Neuronal stem cell (in vitro differentiated cells): ENCODE data around the gene DBT.
"Not testable (repeated sequence)": the region's sequence is repeated elsewhere in the genome, so short reads cannot be mapped to it uniquely, and the experiment has no call there.

Experiments used
- DNase-seq: peaks from one replicate; pipeline ENCODE4 v3.0.0-alpha.2; 2013; ENCODE audit warnings: low spot score
- H2AFZ ChIP-seq: one replicate; pipeline ENCODE4 v1.6.1; 2013; ENCODE audit warnings: mild to moderate bottlenecking, low read length, inconsistent platforms
- H2AK5ac ChIP-seq: 2 replicates; pipeline ENCODE4 v1.6.1; 2013; ENCODE audit warnings: low read depth, mild to moderate bottlenecking, inconsistent platforms, low read length, moderate library complexity, mixed read lengths
- H2BK120ac ChIP-seq: 2 replicates; pipeline ENCODE4 v1.6.1; 2013; ENCODE audit warnings: low read depth, mild to moderate bottlenecking, inconsistent platforms, low read length, moderate library complexity, mixed read lengths
- H2BK12ac ChIP-seq: one replicate; pipeline ENCODE4 v1.6.1; 2013; ENCODE audit warnings: low read length, inconsistent platforms
- H2BK15ac ChIP-seq: 2 replicates; pipeline ENCODE4 v1.6.1; 2013; ENCODE audit warnings: mild to moderate bottlenecking, low read length, inconsistent platforms, mixed read lengths
- H2BK5ac ChIP-seq: one replicate; pipeline ENCODE4 v1.6.1; 2013; ENCODE audit warnings: inconsistent platforms, mild to moderate bottlenecking, low read length, moderate library complexity
- H3K14ac ChIP-seq: one replicate; pipeline ENCODE4 v1.6.1; 2013; ENCODE audit warnings: low read length, inconsistent platforms
- H3K18ac ChIP-seq: 2 replicates; pipeline ENCODE4 v1.6.1; 2013; ENCODE audit warnings: low read length, inconsistent platforms
- H3K23ac ChIP-seq: 2 replicates; pipeline ENCODE4 v1.6.1; 2013; ENCODE audit warnings: low read depth, mild to moderate bottlenecking, mixed read lengths, low read length, inconsistent platforms; ENCODE audit not compliant: poor library complexity
- H3K27ac ChIP-seq: replicated peaks from 3 replicates; pipeline ENCODE4 v1.5.1; 2013; ENCODE audit warnings: low read length, inconsistent platforms
- H3K27me3 ChIP-seq, 3 experiments: 2 replicates each; pipeline ENCODE4 v1.6.1; 2013; ENCODE audit warnings: low read length in 3 of 3, mild to moderate bottlenecking in 2 of 3, inconsistent platforms in 1 of 3, low read depth in 1 of 3, mixed read lengths in 1 of 3, moderate library complexity in 1 of 3; ENCODE audit not compliant: control insufficient read depth in 3 of 3, insufficient read depth in 3 of 3
- H3K36me3 ChIP-seq, 2 donors: replicated peaks in 1 of 2; 2 replicates each; pipeline ENCODE4 v1.6.1; 2013; ENCODE audit warnings: low read length in 2 of 2; ENCODE audit not compliant: control insufficient read depth in 2 of 2, insufficient read depth in 2 of 2
- H3K4ac ChIP-seq: 2 replicates; pipeline ENCODE4 v1.6.1; 2013; ENCODE audit warnings: inconsistent platforms, mild to moderate bottlenecking, low read length, moderate library complexity
- H3K4me1 ChIP-seq, 2 donors: 1 replicate in 1 of 2; 2 replicates in 1 of 2; pipeline ENCODE4 v1.6.1; 2013; ENCODE audit warnings: low read length in 2 of 2, low read depth in 1 of 2; ENCODE audit not compliant: control insufficient read depth in 2 of 2, insufficient read depth in 1 of 2
- H3K4me2 ChIP-seq: one replicate; pipeline ENCODE4 v1.6.1; 2013; ENCODE audit warnings: mild to moderate bottlenecking, low read length, inconsistent platforms; ENCODE audit not compliant: insufficient read depth, poor library complexity, severe bottlenecking
- H3K4me3 ChIP-seq, 2 donors: 2 replicates each; pipeline ENCODE4 v1.5.1; 2013; ENCODE audit warnings: low read length in 2 of 2, mild to moderate bottlenecking in 2 of 2, inconsistent platforms in 1 of 2, moderate library complexity in 1 of 2
- H3K79me1 ChIP-seq: one replicate; pipeline ENCODE4 v1.6.1; 2013; ENCODE audit warnings: low read depth, mild to moderate bottlenecking, inconsistent platforms, low read length, moderate library complexity
- H3K9ac ChIP-seq: one replicate; pipeline ENCODE4 v1.6.1; 2013; ENCODE audit warnings: mild to moderate bottlenecking, low read depth, low read length, inconsistent platforms; ENCODE audit not compliant: poor library complexity
- H3K9me3 ChIP-seq, 2 donors: replicated peaks in 1 of 2; 2 replicates each; pipeline versions ENCODE3 to v1.6.1; 2013; ENCODE audit warnings: low read length in 2 of 2, mild to moderate bottlenecking in 2 of 2, inconsistent platforms in 1 of 2, low read depth in 1 of 2, mixed read lengths in 1 of 2, moderate library complexity in 1 of 2; ENCODE audit not compliant: control insufficient read depth in 2 of 2, insufficient read depth in 1 of 2
- H4K8ac ChIP-seq: one replicate; pipeline ENCODE4 v1.6.1; 2013; ENCODE audit warnings: low read depth, mild to moderate bottlenecking, inconsistent platforms, low read length, moderate library complexity
- H4K91ac ChIP-seq: one replicate; pipeline ENCODE4 v1.6.1; 2013; ENCODE audit warnings: low read length, low read depth, mild to moderate bottlenecking, inconsistent platforms; ENCODE audit not compliant: poor library complexity
- WGBS, 2 donors: extraction: QIAGEN DNeasy Blood & Tissue Kit; methylation state at CpG; one replicate each; pipeline ENCODE4 v1.1.7; 2013; ENCODE audit warnings: missing lambda C conversion rate in 2 of 2, mixed read lengths in 1 of 2; ENCODE audit not compliant: insufficient read length in 2 of 2, insufficient replicate concordance in 1 of 2; ENCODE audit errors: extremely low coverage in 2 of 2; 5-methylcytosine and 5-hydroxymethylcytosine counted together

DBT gene

GRCh38 chr1:100237091-100237490 lies 12.5 kb downstream of the DBT start:
- H3K27me3 ChIP-seq = no peaks in the 10 kb centered on the region
- no peak overlapping the region for H4K8ac ChIP-seq
- H2AK5ac ChIP-seq = no peak overlapping the region
- no peak overlapping the region for H3K4me3 ChIP-seq
- no peaks in the 10 kb centered on the region for H3K4me1 ChIP-seq
- no peak for DNase-seq
- H3K23ac ChIP-seq = no peak overlapping the region
- no peak overlapping the region for H3K4me2 ChIP-seq
- H3K9ac ChIP-seq = no peak overlapping the region
- H2BK15ac ChIP-seq = no peak overlapping the region
- H3K79me1 ChIP-seq = peaks cover 4% of the 10 kb centered on the region
- H3K4ac ChIP-seq = no peak overlapping the region
- no peak overlapping the region for H2AFZ ChIP-seq
- H3K18ac ChIP-seq = no peak overlapping the region
- no peak overlapping the region for H4K91ac ChIP-seq
- no peak overlapping the region for H2BK120ac ChIP-seq
- no CpG with 5 or more reads among the region's 3 CpGs for WGBS, 2 donors
- H3K9me3 ChIP-seq = no peaks in the 10 kb centered on the region
- H2BK5ac ChIP-seq = no peak overlapping the region
- H2BK12ac ChIP-seq = no peak overlapping the region
- no peak overlapping the region for H3K27ac ChIP-seq
- H3K14ac ChIP-seq = no peak overlapping the region
- peaks cover 6 to 79% of the 10 kb centered on the region in 2 donors for H3K36me3 ChIP-seq

GRCh38 chr1:100234432-100234831 lies 15.2 kb downstream of the DBT start:
- Histone ChIP-seq H3K36me3 (peaks cover 7 to 89% of the 10 kb centered on the region in 2 donors), H3K9me3 (no peaks in the 10 kb centered on the region)

GRCh38 chr1:100233566-100233965 lies 16.1 kb downstream of the DBT start:
- not testable (repeated sequence) for H2BK5ac ChIP-seq, H3K27me3 ChIP-seq, H4K91ac ChIP-seq, H2BK15ac ChIP-seq, DNase-seq, H3K9ac ChIP-seq, H4K8ac ChIP-seq, H3K4me2 ChIP-seq, H3K4ac ChIP-seq, H3K4me1 ChIP-seq, H3K79me1 ChIP-seq, H3K27ac ChIP-seq, H3K18ac ChIP-seq, H2BK12ac ChIP-seq, H3K4me3 ChIP-seq, H3K14ac ChIP-seq, H2BK120ac ChIP-seq, H2AFZ ChIP-seq, H3K9me3 ChIP-seq, H3K23ac ChIP-seq, H2AK5ac ChIP-seq
- H3K36me3 ChIP-seq = peaks cover 7 to 87% of the 10 kb centered on the region in 2 donors
- no CpG with 5 or more reads among the region's 4 CpGs for WGBS, 2 donors

More at GRCh38 chr1:100234432-100234831, 15.2 kb downstream of the DBT start:
- no CpG with 5 or more reads among the region's 1 CpG for WGBS, 2 donors
- Histone ChIP-seq H2AFZ (no peak overlapping the region), H2AK5ac (no peak overlapping the region), H2BK5ac (no peak overlapping the region), H3K14ac (no peak overlapping the region), H4K8ac (no peak overlapping the region), H3K27me3 (no peaks in the 10 kb centered on the region), H3K4ac (no peak overlapping the region), H3K9ac (no peak overlapping the region), H3K23ac (no peak overlapping the region), H3K27ac (no peak overlapping the region), H3K4me2 (no peak overlapping the region), H4K91ac (no peak overlapping the region), H3K18ac (no peak overlapping the region), H3K79me1 (no peaks in the 10 kb centered on the region), H2BK120ac (no peak overlapping the region), H2BK12ac (no peak overlapping the region), H3K4me1 (no peaks in the 10 kb centered on the region), H3K4me3 (no peak overlapping the region), H2BK15ac (no peak overlapping the region)
- no peak for DNase-seq

GRCh38 chr1:100232156-100232555 lies 17.5 kb downstream of the DBT start:
- Histone ChIP-seq H2BK120ac (no peak overlapping the region), H3K14ac (no peak overlapping the region), H2BK12ac (no peak overlapping the region), H3K4me1 (no peaks in the 10 kb centered on the region), H3K23ac (no peak overlapping the region), H3K9me3 (no peaks in the 10 kb centered on the region), H3K18ac (no peak overlapping the region), H3K9ac (no peak overlapping the region), H3K4ac (no peak overlapping the region), H4K91ac (no peak overlapping the region), H2AK5ac (no peak overlapping the region), H3K79me1 (no peaks in the 10 kb centered on the region), H3K27ac (no peak overlapping the region), H2BK15ac (no peak overlapping the region), H3K4me2 (no peak overlapping the region), H3K4me3 (no peak overlapping the region), H3K36me3 (peaks cover 7 to 85% of the 10 kb centered on the region in 2 donors), H2BK5ac (no peak overlapping the region), H2AFZ (no peak overlapping the region), H4K8ac (no peak overlapping the region), H3K27me3 (no peaks in the 10 kb centered on the region)
- no peak for DNase-seq
- no CpG with 5 or more reads among the region's 1 CpG for WGBS, 2 donors
